Sciatic nerve (tissue), 2 donors: Measurements from ENCODE around the gene TXNL4A. TPM values are rescaled to one million over a fixed set of nuclear protein-coding genes. Genes with fewer than 3 reads are reported as not detected.

ENCODE experiments used
- ATAC-seq: fragments of 200-7000 bp; cut with Tn5 transposase; one replicate; pipeline ENCODE4 v1.9.1; 2020; ENCODE audit warnings: mild to moderate bottlenecking, moderate library complexity
- DNase-seq: peaks from one replicate; pipeline ENCODE4 v3.0.0-alpha.2; 2020; ENCODE audit warnings: low spot score
- intact Hi-C: fragments of 100-400 bp; cut with DNase I; formaldehyde crosslinking; loops from one replicate; pipeline ENCODE4 v1.14.2; 2022
- total RNA-seq: library from RNA; stranded (reverse); fragmentation: NEBNext Ultra II Directional; extraction: Animal tissue kit (Norgen Biotek cat#: 25700); gene quantifications from one replicate; pipeline ENCODE4 v1.2.1, GENCODE V29; 2021
- donor health status: DM: no; HTN: no; CAD: no.
- donor health status: DM: no; HTN: no; CAD: no.

TXNL4A gene
- total RNA-seq, 1 donor from 2014 or later: 71.7 TPM

- DNase-seq (peak; percentile 54), ATAC-seq (no peak)
- intact Hi-C loops: no loop called here
Observed at GRCh38 chr18:79952996-79953559, 35.3 kb downstream of the TXNL4A start.

GRCh38 chr18:79952456-79952995, 35.8 kb downstream of the TXNL4A start:
- ATAC-seq: peak; percentile 7
- intact Hi-C loops: no loop called here
- peak; percentile 62 for DNase-seq

- peak; percentile 89 for ATAC-seq
- intact Hi-C loops: no loop called here
- DNase-seq: peak; percentile 98
Observed at GRCh38 chr18:79951545-79952455, 36.6 kb downstream of the TXNL4A start, which contains the start of gene SLC66A2. Gene SLC66A2, minus strand, starts transcription at chr18:79951653. Its CDS starts 727 bp downstream, at chr18:79950926.

DNA sequence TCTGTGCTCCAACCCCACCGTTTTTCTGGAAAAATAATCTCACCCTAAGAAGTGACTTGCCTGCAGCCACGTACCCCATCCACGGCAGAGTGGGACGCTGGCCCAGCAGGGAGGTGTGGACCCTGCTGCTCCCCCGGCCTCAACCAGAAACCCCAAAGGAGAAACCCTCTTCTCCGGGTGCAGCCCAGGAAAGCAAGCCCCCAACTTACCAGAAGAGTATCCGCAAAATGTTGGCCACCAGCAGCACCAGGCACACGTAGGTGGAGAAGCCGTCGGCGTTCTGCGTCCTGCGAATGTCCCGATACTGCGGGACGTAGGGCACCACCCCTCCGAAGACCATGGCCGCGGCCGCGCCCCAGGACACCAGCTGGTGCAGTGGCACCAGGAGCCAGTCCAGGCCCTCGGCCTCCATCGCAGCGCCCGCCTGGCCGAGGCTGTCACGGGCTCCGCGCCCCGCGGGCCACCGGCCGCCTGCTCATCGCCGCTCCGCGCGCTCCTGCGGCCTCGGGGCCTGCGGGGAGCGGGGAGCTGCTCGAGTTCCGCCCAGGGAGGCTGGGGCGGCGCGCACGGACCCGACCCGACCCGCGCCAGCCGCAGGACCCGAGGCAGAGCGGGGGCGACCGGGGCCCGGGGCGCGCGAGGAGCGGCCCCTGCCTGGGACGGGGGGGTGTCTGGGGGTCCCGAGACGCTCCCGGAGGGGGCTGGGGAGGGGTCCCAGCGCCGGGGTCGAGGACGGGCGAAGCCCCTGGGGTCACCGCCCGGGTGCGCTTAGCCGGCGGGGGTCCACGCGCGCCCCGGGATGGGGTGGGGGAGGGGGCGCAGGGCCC, 37.6 kb downstream of the TXNL4A start:
- ATAC-seq (peak; percentile 16), DNase-seq (peak; percentile 69)
- intact Hi-C loops: no loop called here

- ATAC-seq (no peak), DNase-seq (peak; percentile 62)
- intact Hi-C loops: no loop called here
Observed at GRCh38 chr18:79949697-79950487, 38.5 kb downstream of the TXNL4A start.

DNA sequence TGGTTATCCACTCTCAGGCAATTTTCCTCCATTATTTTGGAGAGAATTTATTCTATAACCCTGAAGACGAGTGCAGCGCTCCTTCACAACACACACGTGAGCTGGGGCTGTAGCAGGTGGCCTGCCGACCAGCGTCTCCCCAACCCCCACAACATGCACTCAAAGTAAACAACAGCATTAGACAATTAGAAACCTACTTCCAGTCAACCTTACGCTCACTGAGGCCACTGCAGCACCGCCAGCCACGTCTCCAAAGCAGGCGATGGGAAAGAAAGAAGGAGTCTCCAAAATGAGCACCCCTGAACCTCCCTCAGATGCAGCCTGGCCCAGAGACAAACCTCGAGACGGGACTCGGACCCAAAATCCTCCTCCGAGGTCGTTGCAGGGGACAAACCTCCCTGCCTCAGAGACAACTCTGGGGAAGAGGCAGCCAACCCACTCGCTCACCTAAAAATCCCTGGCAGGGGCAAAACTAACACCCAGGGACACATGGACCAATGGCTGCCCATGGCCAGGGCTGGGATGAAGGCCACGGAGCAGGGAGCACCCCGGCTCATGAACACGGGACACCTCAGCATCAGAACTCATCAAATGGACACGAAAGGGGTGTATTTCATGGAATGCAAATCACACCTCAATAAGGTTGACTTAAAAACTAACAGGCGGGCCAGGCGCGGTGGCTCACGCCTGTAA, 39.5 kb downstream of the TXNL4A start:
- no peak for ATAC-seq
- intact Hi-C loops: no loop called here

DNA sequence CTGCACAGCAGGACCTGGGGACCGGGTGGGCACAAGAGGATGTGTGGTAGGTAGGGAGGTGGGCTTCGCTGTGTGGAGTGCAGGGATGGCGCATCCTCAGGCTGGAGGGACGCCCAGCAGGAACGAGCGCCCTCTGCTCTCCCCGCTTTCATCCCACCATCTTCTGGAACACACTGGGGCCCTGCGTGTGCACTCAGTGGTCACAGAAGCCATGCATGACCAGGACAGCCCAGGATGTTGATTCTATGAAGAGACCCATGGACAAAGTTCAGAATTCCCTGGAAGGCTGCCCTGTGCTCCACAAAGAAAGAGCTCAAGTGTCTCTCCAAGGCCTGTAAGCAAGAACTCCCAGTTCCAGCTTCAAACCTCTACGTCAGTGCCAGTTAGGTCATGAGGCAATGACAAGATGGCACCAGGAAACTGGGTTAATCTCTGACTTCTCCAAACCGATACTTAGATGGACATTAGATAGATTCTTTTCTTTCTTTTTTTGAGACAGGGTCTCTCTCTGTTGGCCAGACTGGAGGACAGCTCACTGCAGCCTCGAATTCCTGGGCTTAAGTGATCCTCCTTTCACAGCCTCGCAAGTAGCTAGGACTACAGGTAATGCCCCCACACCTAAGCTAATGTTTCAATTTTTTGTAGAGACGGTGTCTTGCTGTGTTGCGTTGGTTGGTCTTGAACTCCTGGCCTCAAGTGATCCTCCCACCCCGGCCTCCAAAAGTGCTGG, 40.3 kb downstream of the TXNL4A start:
- intact Hi-C loops: no loop called here
- ATAC-seq: no peak
- peak; percentile 52 for DNase-seq

More for the DNA sequence above, 39.5 kb downstream of the TXNL4A start:
- DNase-seq: peak; percentile 52

GRCh38 chr18:79947054-79947755, 41.2 kb downstream of the TXNL4A start:
- ATAC-seq: no peak
- DNase-seq: peak; percentile 52
- intact Hi-C loops: no loop called here

DNA sequence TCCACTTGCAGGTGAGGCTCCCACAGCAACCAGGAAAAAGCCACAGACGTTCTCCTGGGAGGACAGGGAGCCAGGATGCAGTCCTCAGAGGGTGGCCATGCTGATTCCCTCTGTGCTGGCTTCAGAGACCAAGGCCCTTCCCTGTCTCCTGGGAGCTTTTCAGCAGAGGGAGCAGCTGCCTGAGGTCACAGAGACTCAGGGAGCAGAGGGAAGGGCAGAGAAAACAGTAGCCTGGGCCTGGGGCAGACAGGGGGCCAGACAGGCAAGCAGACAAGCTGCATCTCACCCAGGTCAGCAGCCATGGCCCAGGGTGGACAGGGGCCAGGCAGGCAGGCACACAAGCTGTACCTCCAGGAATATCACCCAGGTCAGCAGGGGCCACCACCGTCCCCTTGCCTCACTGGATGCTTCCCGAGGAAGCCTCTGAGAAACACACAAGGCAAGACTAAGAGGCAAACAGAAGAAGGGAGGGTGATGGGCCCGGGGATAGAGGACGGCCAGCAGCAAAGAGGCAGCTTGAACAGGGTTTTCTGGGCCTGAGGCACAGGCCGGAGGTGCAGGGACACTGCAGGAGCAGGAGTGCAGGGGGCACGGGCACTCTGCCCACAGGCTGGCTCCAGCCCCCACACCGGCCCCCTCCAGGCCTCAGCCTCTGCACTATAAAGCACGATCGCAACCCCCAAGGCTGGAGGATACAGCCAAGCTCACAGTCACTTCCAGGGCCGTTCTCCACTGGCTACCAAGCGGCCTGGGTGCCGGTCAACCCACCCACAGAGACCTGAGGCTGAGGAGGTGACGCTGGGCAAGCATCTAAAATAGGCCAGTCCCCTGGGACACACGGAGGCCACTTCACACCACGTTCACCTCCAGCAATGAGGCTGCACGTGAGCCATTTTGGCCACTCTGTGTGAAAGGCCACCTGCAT, 43.0 kb downstream of the TXNL4A start:
- peak; percentile 40 for DNase-seq
- intact Hi-C loops: no loop called here
- no peak for ATAC-seq

DNA sequence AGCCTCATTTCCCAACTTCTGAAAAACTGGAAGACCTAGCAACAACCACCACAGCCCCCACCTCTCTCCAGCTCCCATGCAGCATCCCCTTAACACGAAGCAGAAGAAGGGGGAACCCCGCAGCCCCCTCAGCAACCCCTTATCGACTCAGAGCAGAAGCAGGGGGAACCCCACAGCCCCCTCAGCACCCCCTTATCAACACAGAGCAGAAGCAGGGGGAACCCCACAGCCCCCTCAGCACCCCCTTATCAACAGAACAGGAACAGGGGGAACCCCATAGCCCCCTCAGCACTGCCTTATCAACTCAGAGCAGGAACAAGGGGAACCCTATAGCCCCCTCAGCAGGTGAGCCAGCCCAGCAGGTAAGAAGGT, 43.6 kb downstream of the TXNL4A start:
- ATAC-seq (no peak), DNase-seq (peak; percentile 46)
- intact Hi-C loops: no loop called here

DNA sequence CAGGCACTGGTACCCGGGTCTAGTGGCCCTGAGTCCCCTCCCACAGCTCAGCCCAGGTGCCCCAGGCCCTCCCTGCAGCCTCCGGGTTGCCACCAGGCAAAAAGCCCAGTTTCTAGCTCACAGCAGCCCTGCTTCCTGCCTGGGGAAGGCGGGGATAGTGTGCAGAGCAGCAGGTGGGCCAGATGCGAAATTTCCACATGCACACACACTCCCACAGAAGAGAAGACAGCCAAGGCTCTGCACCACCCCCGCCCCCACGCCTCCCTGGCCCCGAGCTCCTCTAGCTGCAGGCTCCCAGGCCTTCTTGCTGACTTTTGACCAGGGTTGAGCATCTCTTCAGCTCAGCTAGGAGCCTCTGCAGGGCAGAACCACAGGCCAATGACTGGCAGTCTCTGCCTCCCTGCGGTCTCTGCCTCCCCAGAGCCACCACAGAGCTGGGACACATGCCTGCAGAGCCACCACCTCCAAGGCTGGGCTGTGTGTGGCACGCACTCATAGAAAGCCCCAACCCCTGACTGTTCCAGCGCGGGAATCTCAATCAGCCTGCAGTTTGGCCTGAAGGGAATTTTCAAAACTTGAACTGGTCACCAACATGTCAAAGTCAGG, 44.1 kb downstream of the TXNL4A start:
- ATAC-seq: peak; percentile 20
- intact Hi-C loops: no loop called here
- peak; percentile 53 for DNase-seq

GRCh38 chr18:79943608-79944125, 44.7 kb downstream of the TXNL4A start:
- no peak for ATAC-seq
- DNase-seq: peak; percentile 54
- intact Hi-C loops: no loop called here

DNA sequence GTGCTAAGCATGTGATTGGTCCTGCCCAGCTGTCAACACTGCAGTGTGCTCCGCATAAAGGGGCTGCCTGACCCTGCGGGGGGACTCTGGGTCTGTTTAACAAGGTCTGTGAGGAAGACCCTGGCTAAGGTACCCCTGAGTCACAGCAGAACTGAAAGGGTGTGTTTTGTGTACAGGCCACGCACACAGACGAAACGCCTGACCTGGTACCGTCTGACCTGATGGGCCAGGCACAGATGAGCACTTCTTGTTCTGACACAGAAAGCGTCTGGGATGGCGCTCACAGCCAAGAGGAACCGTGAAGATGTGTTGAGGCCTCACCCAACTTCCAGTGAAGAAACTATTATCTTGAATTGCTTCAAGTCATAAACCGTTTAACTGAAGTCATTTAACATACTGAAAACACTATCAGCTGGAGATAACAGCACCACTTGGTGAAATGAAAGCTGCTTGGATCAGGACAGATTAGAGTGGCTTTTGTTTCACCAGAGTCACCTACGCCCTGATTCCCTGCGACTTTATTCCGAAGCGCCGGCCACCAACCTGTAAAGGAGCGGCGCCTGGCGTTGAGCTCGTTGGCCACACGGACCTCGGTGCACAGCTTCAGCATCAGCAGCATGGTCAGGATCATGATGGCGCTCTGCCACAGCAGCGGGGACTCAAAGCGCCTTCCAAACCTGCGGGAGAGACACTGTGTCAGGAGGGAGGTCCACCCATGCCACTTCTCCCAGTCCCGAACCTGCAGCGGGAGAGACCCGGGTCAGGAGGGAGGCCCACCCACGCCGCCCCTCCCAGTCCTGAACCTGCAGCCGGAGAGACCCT, 45.4 kb downstream of the TXNL4A start:
- intact Hi-C loops: no loop called here
- peak; percentile 55 for ATAC-seq
- DNase-seq: peak; percentile 51

DNA sequence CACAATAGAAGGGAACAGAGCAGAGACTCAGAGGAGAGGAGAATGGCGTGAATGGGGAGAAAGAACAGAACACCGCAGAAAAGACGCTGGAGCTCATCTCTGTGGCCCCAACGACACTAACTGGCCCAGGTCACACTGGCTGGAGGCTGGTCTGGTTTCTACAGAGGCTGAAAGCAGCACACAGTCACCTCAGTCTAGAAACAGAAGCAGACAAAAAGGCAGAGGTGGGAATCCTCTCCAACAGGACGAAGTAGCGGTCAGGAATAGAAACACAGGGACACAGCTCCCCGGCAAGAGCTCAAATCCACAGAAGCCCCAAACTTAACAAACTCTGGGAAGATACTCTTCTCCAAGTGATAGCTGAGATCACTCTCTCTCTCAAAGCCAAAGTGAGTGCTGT, 46.2 kb downstream of the TXNL4A start:
- intact Hi-C loops: no loop called here
- ATAC-seq (no peak), DNase-seq (no peak)
